GM12801 (cell line): ENCODE measurements around the gene ARSB.

Source experiments
- TF ChIP-seq, protein P1 (sequence below): IDR thresholded peaks from one replicate; pipeline ENCODE4 v1.5.1; 2011; ENCODE audit warnings: control low read depth; ENCODE audit not compliant: insufficient read length; ENCODE audit errors: extremely low read depth

ARSB gene

DNA sequence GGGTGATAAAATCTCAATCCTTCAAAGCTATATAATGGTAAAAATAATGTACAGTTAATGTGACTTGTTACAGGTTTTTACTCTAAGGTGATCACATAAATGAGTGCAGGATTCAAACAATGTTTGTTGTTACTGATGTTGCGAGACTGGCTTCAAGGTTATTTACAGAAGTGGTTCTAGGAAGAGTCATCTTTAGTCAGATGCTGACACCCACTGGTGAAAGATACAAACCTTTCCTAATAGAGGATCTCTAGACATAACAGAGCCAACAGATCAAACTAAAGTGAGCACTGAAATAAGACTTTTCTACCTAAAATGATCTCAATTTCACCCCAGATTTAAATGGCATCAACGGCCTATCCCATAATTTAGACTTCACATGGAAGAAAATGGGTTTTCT, 20.2 kb downstream of the ARSB start:
- TF ChIP-seq, protein P1, sequence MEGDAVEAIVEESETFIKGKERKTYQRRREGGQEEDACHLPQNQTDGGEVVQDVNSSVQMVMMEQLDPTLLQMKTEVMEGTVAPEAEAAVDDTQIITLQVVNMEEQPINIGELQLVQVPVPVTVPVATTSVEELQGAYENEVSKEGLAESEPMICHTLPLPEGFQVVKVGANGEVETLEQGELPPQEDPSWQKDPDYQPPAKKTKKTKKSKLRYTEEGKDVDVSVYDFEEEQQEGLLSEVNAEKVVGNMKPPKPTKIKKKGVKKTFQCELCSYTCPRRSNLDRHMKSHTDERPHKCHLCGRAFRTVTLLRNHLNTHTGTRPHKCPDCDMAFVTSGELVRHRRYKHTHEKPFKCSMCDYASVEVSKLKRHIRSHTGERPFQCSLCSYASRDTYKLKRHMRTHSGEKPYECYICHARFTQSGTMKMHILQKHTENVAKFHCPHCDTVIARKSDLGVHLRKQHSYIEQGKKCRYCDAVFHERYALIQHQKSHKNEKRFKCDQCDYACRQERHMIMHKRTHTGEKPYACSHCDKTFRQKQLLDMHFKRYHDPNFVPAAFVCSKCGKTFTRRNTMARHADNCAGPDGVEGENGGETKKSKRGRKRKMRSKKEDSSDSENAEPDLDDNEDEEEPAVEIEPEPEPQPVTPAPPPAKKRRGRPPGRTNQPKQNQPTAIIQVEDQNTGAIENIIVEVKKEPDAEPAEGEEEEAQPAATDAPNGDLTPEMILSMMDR, result no peak

DNA sequence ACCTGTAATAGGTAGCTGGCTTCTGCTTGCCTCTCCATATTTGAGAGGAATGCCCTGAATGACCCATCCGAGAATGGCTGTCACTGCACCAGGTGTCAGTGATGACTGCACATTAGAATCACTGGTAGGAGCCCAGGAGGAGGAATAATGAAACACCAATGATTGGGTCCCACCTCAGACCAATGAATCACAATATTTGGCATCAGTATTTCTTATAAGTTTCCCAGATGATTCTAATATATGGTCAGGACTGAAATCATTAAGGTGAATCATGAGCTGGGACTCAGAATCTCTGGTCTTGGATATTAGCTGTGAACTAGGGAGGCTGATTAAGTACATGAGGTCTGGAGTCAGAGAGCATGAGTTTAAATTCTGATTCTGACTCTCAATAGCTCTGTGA, 23.4 kb downstream of the ARSB start:
- TF ChIP-seq, protein P1, result no peak

DNA sequence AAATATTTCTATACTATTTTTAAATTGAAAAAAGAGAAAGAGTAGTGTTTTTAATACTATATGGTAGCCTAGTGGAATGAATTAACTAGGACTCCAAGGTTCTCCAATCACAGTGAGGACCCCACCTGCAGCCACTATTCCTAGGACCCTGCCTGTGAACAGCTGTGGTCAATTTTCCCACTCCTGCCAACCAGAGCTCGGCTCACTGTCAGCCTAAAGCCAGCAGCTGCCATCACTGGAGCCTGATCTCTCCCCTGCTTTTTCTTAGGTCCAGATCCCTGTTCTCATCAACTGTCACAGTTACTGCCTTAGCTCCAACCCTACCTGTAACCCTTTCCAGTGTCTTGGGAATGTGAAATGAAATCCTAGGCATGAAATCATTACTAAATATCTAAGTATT, 25.3 kb downstream of the ARSB start:
- TF ChIP-seq, protein P1, result no peak

DNA sequence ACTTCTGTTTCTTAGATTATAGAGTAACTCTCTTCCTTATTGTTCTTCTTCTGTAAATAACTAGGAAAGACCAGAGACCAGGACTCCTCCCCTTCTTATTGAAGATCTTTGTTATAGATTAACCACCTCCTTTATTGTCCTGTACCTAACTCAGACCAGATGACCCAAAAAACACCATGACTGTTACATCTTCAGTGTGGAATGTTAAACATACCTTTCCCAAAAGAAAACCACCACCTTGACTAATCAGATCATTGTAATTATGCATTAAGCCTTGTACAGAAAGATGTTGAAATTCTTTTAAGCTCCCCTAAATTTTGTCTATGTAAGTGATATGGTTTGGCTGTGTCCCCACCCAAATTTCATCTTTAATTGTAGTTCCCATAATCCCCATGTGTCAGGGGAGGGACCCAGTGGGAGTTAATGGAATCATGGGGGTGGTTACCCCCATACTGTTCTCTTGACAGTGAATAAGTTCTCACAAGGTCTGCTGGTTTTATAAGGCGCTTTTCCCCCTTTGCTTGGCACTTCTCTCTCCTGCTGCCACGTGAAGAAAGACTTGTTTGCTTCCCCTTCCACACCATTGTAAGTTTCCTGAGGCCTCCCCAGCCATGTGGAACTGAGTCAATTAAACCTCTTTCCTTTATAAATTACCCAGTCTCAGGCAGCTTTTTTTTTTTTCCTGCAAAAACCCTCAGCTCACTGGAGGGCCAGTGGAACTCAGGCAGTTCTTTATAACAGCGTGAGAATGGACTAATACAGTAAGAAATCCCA, 26.3 kb downstream of the ARSB start:
- TF ChIP-seq, protein P1, result no peak

DNA sequence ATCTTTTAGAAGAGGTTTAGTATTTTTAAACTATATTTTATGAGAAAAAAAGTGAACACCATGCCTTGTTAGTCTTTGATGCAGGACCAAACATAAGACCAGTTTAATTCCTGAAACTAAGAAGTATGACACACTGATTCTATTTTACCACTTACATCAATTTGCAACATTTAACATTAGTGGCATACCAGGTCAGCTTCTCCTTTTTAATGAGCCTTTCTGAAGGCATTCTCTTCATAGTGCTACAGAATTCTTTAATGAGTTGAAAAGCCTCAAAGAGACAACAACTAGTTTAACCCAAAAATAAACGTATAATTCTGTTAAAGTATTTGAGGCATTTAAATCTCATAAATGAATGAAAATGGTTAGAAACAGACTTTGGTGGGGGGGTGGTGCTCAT, 28.2 kb downstream of the ARSB start:
- TF ChIP-seq, protein P1, result no peak

DNA sequence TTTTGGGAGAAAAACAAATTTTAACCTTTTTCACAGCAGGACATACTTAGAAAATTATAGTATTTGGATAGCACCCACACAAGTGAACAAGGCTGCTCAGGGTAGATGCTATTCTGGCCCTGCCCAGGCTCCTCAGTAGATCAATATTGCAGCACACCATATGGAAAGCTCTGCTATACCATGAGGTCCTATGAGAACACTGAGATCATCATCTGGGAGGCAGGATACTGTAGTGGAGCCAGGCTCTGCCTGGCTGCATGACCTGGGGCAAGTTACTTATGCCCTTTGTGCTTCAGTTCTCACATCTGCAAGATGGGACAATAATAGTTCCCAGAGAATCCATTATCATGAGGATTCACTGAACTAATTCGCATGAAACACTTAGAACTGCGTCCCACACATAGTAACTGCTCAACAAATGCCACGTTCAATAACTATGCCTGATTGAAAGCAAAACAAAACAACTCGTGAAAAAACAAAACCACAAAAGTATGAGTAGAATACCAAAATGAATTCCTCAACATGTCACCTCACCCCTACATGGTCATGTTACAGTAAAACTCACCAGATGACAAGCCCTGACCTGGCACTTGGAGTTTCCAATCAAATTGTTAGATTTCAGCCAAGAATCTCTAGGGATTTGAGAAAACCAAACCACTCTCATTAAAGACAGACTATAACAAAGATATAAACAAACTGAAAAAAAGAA, 31.9 kb downstream of the ARSB start:
- TF ChIP-seq, protein P1, result no peak

DNA sequence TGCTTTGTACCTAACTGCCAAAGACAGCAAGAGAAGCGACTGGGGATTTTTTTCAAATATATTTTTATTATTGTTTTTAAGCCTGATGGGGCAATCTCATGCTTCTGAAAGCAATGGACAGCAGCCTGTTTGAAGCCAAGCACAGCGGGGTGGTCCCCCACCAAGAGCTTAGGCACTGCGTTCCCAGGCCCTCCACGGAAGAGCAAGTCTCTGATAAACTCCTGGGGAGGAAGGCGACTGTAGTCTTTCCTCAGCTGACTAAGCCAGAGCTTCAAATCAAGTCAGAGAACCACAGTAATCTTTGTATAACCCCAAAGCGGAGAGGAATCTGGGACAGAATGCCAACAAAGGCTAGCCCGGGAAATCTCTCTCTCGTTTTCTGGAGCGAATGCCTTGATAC, 54.4 kb downstream of the ARSB start:
- TF ChIP-seq, protein P1, result no peak
